Omental fat pad (tissue), 4 donors: ENCODE results near the gene ZBTB7B. TPM values are rescaled to one million over a fixed set of nuclear protein-coding genes. Genes with fewer than 3 reads are reported as not detected.
A peak's percentile ranks its signal among the peaks of the same experiment; 100 is the strongest.
"Not testable (repeated sequence)": the region's sequence is repeated elsewhere in the genome, so short reads cannot be mapped to it uniquely, and the experiment has no call there.

Experiments
- ATAC-seq: fragments of 150-250 bp; one replicate; pipeline ENCODE4 v1.9.1; 2016; ENCODE audit warnings: mild to moderate bottlenecking, moderate library complexity; ENCODE audit not compliant: low FRiP score
- DNase-seq: peaks from one replicate; pipeline ENCODE4 v3.0.0-alpha.2; 2019; ENCODE audit warnings: low spot score
- CTCF ChIP-seq, 3 donors: fragments of 450-650 bp; IDR thresholded peaks; one replicate each; pipeline ENCODE4 v1.5.1; 2016 to 2017; ENCODE audit warnings: antibody characterized with exemption in 3 of 3, mild to moderate bottlenecking in 3 of 3, moderate library complexity in 2 of 3
- total RNA-seq, 4 donors: library from RNA; depleted of rRNA; stranded (reverse); fragments of >200 nt; gene quantifications; one replicate each; pipeline ENCODE4 v1.1.0, GENCODE V29; 2016

ZBTB7B gene
- total RNA-seq, 4 donors from 2014 or later = 38.6 to 66.4 (median 49.2) TPM

- DNase-seq = no peak
- no peak for TF ChIP-seq CTCF (IDR thresholded peaks at IDR 0.05)
- no peak for ATAC-seq
Measured at GRCh38 chr1:154990276-154990675, 12.3 kb upstream of the ZBTB7B start.

DNA sequence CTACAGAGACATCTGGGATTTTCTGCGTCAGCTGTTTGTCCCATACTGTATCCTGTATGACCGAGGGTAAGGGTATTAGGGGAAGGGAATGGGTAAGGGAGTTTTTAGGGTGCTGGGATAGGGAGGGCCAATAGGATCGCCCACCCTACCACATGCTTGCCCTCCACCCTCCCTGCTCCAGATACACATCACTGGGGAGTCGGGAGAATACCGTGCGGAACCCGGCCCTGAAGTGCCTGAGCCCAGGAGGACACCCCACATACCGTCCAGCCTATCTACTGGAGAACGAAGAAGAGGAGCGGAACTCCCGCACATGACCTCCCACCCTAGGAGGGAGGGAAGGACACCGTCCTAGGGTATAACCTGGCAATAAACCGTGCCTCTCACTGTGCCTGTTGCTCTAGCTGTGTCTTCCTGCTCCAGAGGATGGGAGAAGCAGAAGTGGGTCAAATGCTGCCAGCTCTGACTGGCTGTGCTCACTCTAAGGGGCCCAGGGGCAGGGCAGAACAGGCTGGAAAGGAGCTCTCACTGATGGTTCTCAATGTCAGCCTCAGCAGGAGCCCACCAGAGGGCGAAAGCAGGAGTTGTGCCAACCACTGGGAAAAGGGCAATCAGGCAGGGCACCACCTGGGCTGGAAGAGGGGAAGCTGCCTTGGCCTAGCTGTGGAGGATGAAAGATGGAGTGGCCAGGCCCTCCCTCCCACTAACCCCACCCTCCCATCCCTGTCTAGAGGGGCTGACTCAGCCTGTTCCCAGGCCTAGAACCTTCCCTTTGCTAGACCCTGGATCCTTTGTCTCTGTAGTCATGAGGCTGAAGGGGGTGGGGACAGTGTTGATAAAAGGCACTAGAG is 9.7 kb upstream of the ZBTB7B start:
- no peak for DNase-seq
- TF ChIP-seq CTCF (IDR thresholded peaks at IDR 0.05) = no peak
- ATAC-seq = no peak

DNA sequence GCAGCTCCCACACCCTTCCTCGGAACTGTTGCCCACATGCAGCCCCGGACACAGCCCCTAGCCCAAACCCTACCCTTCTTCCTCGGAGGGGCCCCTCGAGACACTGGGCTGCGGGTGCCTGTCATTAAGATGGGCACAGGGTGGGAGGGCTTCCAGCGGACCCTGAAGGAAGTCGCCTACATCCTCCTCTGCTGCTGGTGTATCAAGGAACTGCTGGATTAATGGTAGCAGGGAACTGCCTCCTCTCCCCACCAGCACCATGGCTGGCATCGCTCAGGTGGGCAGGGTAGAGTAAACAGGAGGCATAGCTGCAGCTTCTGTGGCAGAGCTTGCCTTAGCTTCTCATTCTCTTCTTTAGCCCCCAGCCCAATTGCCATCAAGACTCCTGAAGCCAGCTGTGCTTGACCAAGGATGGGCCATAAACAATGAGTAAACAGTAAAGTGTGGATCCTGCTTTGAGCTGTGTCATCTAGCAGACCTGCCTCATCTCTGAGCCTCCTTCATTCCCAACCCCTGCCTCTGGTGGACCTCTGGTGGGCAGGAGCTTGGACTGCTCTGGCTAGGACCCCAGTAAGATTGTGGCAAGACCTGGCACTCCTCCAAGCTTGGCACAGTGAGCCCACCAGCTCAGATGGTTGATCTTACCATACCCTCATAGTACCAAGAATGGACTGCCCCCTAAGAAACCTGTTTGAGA is 8.9 kb upstream of the ZBTB7B start, which contains the start of gene LENEP:
Gene LENEP, plus strand, starts transcription at position 15 of the 697 bp plus-strand sequence. Its CDS starts 22 bp downstream, at position 37.
- ATAC-seq (no peak), DNase-seq (no peak)
- TF ChIP-seq CTCF (IDR thresholded peaks at IDR 0.05) = no peak

GRCh38 chr1:154994269-154994587 is 8.4 kb upstream of the ZBTB7B start:
- ATAC-seq = no peak
- DNase-seq = no peak
- TF ChIP-seq CTCF (IDR thresholded peaks at IDR 0.05) = no peak

- TF ChIP-seq CTCF (IDR thresholded peaks at IDR 0.05) = no peak
- ATAC-seq = no peak
- no peak for DNase-seq
Measured at GRCh38 chr1:154994591-154994990, 8.0 kb upstream of the ZBTB7B start.

GRCh38 chr1:154995301-154995983 is 7.2 kb upstream of the ZBTB7B start:
- DNase-seq = not testable (repeated sequence)
- peak; percentile 46 for ATAC-seq

- no peak for ATAC-seq
- DNase-seq = no peak
- no peak for TF ChIP-seq CTCF (IDR thresholded peaks at IDR 0.05)
Measured at GRCh38 chr1:154996966-154997701, 5.5 kb upstream of the ZBTB7B start.
